GM21360 (cell line): ENCODE data around the gene HMX2.
A peak's percentile ranks its signal among the peaks of the same experiment; 100 is the strongest.
"Not testable (repeated sequence)": the region's sequence is repeated elsewhere in the genome, so short reads cannot be mapped to it uniquely, and the experiment has no call there.

Experiments
- ATAC-seq: cut with Tn5 transposase; IDR thresholded peaks from one replicate; pipeline ENCODE4 v1.9.1; 2021; ENCODE audit warnings: mild to moderate bottlenecking, moderate library complexity; ENCODE audit not compliant: unreplicated experiment

Gene HMX2

DNA sequence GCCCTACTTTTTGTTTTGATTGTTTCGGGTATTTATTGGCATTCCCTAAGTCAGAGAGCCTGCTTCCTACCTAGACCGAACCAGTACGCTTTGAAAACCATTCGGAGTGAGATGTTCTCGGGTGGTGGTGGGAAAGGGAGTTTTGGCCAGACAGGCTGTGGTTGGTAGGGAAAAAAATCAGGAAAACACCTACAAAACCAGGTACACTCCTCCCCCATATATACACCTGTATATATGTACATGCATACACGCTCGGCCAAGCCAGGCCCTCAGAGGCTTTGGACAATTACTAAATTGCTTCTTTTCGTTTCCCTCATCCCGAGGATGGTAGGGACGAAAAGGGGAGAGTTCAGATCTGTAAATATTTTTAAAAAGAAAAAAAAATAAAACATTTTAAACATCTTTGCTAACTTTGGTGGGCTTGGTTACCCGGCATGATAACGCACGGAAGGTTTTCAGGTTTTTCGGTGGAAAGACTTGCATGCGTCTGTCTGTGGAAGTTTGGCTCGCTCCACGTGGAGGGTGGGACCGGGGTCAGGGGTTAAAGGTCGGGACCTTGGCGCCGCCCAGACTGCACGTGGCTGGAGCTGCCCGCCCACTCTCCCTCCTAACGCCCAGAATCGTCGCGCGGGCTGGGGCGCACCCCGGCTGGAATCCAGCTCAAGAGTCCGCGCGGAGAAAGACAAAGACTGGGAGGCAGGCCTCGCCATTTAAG lies 2.5 kb downstream of the HMX2 start:
- ATAC-seq, result no peak

DNA sequence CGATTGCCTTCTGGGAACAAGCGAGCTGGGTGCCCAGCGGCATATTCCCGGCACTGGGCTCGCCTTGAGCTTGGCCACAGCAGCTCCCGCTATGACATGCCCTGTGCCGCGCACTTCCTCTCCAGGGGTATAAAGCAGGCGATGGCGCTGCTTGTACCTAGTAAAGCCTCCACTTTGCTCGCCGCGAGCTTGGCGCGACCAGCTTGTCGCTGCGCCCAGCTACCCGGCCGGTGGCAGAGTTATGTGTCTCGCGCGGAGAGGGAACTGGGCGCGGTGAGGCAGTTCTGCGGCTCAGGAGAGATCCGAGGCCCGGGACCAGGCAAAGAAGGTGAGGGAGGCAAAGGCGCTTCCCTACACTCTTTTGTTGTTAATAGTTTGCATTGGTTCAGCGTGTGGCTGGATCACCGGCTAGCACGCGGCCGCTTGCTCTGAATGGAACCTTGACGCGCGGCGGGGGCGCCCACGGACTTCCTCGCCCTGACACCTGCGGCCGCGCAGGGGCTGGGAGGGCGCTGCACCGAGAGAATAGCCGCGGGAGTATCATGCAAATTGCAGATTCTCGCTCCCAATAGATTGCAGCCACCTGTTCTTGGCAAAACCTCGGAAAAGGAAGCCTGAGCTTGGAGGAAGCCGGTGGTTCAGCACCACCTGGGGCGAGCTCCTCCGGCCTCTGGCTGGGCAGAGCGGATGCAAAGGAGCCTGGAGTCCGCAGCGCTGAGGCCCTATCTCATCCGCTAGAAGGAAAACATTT lies 3.2 kb downstream of the HMX2 start:
- no peak for ATAC-seq

DNA sequence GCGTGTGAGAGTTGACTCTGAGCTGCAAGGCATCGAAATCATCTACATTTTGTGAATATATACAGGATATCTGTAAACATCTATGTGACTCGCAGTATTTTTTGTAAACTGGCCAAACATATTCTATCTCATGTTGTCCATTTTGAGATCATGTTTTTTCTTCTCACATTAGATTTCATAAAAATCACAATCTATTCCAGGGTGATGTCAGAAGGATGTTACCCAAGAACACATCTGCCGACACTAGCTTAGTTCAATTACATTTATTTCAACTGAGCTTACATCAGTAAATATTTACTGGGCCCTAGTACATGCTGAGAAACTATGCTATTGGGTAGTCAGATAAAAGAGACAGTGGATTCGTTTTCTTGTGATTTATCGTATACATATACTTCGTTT lies 3.8 kb downstream of the HMX2 start:
- no peak for ATAC-seq

DNA sequence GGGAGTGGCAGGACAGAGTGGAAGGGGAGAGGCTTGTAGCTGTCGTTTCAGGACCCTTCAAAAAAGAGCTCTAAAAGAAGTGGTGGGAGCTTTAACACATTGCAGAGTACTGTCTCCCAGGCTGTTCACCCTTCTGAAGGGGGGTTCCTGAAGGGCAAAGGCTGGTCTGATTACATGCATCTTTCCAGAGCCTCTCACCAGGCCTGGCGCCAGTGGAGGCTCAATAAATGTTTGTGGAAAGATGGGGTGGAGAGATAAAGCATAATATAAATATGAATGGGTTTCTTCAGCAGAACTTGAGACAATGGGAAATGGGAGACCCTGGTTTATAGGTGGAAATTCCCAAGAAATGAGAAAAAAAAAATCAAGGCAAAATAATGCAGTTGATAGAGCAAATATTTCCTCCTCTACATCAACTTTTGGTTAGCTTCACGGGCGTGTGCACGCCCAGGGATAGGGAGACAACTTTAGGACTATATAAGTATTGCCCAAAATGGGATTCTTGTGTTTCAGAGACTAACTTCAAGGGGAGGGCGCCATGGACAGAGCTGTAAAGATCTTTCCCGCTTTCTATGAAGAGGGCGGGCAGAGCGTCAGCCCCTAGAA lies 5.7 kb downstream of the HMX2 start:
- no peak for ATAC-seq

DNA sequence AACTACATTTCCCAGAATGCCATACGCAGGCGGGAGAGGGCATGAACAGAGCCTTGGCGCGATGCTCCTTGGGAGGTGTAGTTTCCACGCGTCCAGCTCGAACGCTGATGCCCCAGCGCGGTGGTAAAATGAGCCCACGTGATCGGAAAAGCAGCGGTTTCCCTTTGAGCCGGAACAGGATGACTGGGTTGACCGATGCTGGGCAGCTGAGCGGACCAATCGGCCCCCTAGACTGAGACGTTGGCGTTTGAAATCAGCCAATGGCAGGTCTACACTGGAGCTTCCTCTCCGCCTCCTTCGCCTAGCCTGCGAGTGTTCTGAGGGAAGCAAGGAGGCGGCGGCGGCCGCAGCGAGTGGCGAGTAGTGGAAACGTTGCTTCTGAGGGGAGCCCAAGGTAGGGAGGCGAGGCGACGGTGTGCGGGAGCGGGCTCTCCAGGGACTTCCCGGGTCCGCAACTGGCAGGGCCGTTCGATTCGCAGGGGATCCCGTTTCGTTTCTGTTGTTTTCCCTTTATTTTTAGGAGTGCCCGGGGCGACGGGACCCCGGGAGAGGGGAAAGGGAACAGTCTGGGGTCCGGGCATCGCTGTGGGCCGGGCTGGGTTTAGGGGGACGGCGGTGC lies 6.3 kb downstream of the HMX2 start, which contains the start of gene BUB3:
TSS of gene BUB3 (plus strand) at position 311 of the 619 bp plus-strand sequence. CDS start 516 bp downstream, outside the sequence.
- peak; percentile 87 for ATAC-seq

DNA sequence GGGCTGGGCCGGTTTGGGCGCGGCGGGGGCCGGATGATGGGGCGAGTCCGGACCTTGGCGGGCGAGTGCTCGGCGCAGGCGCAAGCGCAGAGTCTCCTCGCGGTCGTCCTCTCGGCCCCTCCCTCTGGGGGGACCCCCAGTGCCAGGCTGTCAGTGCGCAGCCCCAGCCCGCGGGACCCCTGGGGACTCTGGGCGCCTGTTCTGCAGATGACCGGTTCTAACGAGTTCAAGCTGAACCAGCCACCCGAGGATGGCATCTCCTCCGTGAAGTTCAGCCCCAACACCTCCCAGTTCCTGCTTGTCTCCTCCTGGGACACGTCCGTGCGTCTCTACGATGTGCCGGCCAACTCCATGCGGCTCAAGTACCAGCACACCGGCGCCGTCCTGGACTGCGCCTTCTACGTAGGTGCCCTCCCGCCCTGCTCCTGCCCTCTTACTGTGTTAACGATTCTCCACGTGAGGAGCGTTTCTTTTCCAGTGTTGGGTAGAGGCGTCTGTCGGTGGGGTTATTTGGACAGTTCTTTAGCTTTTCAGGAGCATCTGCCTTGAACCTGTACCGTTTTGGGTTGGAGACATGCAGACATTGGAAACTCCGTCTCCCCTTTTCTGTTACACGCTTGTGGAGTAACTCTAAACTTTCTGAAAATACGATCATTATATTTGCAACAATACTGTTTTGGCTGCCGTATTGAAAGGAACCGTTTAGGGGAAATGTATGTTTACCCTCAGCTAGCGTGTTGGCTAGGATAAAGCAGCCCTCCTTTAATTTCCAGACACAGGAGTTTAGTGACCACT lies 7.0 kb downstream of the HMX2 start:
- ATAC-seq, result peak; percentile 34

DNA sequence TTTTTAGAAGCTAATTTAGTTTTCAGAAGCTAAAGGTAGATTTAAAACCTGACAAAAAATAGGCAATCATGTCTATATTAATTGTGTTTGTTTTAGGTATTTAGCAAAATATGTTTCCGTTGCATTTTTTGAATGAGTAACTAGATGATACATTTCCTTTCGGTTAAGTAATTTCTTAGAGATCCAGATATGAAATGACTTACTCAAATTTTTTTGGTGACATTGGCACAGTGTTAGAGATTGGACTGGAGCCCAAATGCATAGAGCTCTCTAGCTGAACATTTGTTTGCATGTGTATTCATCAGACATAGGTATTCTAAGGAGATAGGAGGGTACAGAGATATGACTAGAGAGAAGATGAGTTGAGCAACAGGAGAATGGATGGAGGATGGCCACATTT lies 8.1 kb downstream of the HMX2 start:
- no peak for ATAC-seq

DNA sequence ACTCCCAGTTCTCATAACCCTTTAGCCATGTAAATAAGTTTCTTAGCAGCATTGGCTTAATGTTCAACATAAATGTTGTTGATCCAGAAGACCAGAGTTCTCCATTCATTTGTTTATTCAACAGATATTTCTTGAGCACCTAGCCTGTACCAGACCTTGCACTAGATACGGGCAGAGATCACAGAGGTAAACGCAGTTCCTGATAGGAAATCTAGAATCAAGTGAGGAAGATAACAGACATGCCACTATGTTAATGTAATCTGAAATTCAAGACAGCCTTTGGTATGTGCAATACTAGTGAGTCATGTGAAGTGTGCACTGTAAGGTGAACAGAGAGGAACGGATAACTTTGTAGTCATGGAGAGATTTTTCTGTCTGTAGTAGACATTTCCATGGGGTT lies 9.3 kb downstream of the HMX2 start:
- ATAC-seq, result no peak

DNA sequence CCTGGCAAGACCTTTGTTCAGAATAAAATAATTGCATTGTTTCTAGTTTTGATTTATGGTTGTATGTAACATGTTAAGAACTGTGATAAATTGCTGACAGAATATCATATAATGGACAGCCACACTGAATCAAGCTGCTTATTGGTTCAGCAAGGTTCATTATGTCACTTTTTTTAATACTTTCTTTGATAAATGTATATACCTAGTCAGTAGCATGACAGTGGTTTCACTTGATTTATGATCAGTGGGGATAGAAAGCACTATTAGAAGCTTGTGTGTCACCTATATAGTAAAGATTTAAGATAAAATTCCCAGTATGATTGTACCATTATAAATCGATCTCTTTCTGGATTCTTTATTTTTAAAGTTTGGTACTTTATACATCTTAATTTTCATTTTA lies 10.7 kb downstream of the HMX2 start:
- ATAC-seq, result no peak

DNA sequence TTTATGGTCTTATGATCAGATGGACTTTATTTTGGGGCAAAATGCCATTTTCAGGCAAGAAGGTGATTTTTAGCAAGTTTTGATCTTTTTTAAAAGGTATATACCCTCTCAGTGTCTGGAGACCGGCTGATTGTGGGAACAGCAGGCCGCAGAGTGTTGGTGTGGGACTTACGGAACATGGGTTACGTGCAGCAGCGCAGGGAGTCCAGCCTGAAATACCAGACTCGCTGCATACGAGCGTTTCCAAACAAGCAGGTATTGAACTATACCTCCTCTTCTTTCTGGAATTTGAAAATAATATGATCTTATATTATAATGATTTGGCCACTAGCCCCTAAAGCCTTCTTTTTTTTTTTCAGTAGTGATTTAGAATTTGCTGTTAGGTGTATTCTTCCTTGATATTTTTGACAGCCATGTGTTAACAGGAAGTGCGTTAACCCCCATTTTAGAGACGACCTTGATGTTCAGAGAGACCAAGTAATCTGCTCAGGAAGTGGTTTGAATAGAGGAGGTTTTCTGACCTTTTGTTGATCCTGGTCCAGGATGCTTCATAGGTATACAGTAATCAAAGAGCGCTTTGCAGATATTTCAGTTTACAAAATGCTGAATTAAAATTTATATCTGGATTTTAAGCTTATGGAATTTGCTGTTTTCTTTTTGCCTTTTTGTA lies 12.5 kb downstream of the HMX2 start:
- no peak for ATAC-seq

DNA sequence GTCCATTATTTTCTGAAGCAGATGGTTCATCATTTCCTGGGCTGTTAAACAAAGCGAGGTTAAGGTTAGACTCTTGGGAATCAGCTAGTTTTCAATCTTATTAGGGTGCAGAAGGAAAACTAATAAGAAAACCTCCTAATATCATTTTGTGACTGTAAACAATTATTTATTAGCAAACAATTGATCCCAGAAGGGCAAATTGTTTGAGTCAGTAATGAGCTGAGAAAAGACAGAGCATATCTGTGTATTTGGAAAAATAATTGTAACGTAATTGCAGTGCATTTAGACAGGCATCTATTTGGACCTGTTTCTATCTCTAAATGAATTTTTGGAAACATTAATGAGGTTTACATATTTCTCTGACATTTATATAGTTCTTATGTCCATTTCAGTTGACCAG lies 16.4 kb downstream of the HMX2 start:
- no peak for ATAC-seq

DNA sequence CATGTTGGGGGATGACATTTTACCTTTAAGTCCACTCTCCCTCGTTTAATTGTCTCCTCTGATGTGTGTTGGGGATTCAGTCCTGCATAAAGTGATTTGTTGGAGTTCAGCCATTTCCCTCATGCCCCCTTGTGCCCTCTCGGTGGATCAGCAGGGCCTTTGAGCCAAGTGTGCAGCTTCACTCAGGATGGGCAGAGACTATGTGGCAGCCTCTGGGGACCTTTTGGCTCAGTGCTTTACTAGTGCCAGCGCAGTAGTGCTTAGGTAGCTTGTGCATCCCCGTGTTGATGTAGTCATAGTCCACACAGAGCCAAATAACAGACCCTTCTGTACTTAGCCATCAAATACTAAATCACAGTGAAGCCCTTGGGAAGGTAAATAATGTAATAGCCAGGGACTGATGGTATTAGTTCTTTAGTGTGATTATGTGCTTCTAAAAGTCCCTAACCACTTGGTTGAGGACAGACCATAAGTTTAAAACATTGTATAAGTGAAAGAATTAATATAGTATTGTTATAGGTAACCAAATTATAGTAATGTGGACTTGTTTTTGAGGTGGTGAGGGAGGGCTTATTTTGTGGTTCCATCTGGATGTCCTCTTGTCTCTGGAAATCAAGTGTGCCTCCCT lies 17.6 kb downstream of the HMX2 start:
- no peak for ATAC-seq

DNA sequence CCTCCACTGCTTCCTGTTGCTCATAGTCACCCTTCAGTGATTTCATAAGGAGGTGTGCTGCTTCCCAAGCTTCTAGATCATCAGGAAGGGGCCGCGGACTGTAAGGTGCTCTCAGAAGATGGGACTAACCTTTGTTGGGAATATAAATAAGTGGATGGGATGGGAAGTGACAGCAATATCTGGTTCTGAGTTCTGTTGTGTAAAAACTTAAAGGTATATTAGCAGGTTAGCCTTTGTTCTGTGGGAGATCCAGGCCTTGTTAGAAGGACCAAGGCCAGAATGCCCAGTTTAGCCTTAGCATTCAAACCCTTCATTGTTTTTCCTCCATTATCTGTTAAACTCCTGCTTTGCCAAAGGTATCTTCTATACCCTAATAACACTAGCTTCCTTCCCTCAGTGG lies 18.7 kb downstream of the HMX2 start:
- no peak for ATAC-seq

DNA sequence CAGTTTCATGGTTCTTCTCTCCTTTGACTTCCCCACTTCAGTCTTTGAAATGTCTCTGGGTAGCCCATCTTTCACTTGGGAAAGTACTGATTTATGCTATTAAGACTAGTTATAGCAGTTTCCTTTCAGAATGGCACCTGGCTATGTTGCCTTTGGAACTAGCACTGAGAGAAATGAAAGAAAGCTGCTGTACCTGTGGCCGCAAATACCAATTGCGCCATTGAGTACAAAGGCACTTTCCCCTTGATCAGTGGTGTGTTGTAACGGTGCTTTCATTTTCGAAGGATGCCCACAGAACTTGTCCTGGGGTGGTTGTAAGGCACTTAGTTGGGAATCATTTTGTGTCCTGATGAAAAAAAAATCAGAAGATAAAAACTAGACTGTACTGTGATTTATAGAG lies 23.0 kb downstream of the HMX2 start:
- ATAC-seq, result no peak

DNA sequence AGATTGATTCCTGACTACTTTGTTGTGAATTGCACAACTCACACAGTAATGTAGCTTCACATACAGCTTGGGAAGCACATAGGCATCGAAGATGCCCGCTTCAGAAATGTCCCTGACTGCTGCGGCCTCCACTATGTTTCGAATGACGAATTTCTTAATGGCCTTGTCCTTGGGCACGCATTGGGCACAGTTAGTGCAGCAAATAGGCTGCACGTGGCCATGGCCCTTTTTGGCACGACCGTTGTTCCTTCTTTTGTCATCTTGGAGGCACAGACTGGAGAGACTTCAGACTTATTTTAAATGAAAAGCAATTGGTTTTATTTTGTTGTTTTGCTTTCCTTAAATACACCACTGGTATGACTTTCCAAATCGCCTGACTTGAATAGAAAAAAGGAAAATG lies 23.7 kb downstream of the HMX2 start:
- ATAC-seq, result not testable (repeated sequence)

DNA sequence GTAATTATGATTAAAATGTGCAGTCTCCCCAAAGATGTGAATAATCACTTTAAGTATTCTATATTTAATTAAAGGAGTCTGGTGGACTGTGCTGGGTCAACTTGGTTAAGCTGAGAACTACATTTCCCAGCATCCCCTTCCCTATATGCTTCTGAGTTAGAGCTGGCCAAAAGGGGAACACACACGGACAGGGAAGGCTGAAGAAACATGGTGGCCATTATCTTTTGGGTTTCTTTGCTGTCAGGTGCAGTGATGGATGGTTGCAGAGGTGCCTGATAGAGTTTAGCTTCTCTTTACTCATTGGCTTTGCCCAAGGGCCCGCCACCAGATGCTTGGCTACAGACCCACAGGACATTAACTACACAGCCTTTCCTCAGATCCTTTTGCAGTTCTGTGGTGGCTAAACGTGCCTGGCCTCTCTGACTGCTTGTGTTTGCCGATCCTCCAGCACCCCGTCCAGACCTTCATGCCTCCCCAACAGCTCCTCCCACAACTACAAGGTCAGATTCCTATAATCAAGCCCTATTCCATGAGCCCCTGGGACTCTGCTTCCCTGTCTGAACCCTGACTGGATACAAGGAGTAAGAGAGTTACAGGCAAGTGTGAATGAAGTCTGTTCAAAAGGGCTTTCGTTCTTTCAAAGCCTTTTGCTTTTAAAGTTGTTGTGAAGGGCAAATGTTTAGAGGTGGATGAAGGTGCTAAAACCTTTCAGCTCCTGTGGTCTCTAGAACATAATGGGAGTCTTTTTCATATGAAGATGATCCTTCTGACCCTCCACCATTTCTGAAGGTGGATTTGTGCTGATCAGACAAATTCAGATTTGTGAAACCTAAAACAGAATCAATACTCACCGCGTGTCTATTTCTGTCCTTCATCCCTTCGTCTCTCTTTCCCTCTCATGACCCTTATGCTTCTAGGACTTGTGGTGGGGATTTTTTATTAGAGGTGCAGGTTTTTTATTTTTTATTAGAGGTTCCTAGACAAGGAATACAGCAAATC lies 27.8 kb downstream of the HMX2 start:
- no peak for ATAC-seq

DNA sequence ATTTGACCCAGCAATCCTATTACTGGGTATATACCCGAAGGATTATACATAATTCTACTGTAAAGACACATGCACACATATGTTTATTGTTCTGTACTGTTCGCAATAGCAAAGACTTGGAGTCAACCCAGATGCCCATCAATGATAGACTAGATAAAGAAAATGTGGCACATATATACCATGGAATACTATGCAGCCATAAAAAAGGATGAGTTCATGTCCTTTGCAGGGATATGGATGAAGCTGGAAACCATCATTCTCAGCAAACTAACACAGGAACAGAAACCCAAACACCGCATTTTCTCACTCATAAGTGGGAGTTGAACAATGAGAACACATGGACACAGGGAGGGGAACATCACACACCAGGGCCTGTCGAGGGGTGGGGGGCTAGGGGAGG lies 30.5 kb downstream of the HMX2 start:
- ATAC-seq, result not testable (repeated sequence)
